ENCODE measurements around the gene TAF1A.

Gene TAF1A

GRCh38 chr1:222579316-222579715, 10.4 kb downstream of the TAF1A start:
- H3K4me3 ChIP-seq (ENCODE audit: low read depth, low read length): no peak overlapping the region
- TF ChIP-seq CTCF (IDR thresholded peaks at IDR 0.05; ENCODE audit: low read depth, low read length): no peak

- H3K4me3 ChIP-seq (ENCODE audit: low read depth, low read length): no peak overlapping the region
- no peak for TF ChIP-seq CTCF (IDR thresholded peaks at IDR 0.05; ENCODE audit: low read depth, low read length)
Measured at GRCh38 chr1:222570837-222571236, 18.9 kb downstream of the TAF1A start.

GRCh38 chr1:222561656-222562055, 28.1 kb downstream of the TAF1A start:
- no peak for TF ChIP-seq CTCF (IDR thresholded peaks at IDR 0.05; ENCODE audit: low read depth, low read length)
- no peak overlapping the region for H3K4me3 ChIP-seq (ENCODE audit: low read depth, low read length)

- TF ChIP-seq CTCF (IDR thresholded peaks at IDR 0.05; ENCODE audit: low read depth, low read length): no peak
- no peak overlapping the region for H3K4me3 ChIP-seq (ENCODE audit: low read depth, low read length)
Measured at GRCh38 chr1:222557574-222557973, 32.2 kb downstream of the TAF1A start.

GRCh38 chr1:222557148-222557547, 32.6 kb downstream of the TAF1A start:
- no peak overlapping the region for H3K4me3 ChIP-seq (ENCODE audit: low read depth, low read length)
- no peak for TF ChIP-seq CTCF (IDR thresholded peaks at IDR 0.05; ENCODE audit: low read depth, low read length)

- TF ChIP-seq CTCF (IDR thresholded peaks at IDR 0.05; ENCODE audit: low read depth, low read length): no peak
Measured at GRCh38 chr1:222555992-222556615, 33.6 kb downstream of the TAF1A start.

GRCh38 chr1:222554177-222554576, 35.6 kb downstream of the TAF1A start:
- no peak overlapping the region for H3K4me3 ChIP-seq (ENCODE audit: low read depth, low read length)
- TF ChIP-seq CTCF (IDR thresholded peaks at IDR 0.05; ENCODE audit: low read depth, low read length): no peak

More at GRCh38 chr1:222555992-222556615, 33.6 kb downstream of the TAF1A start:
- H3K4me3 ChIP-seq (ENCODE audit: low read depth, low read length): no peak overlapping the region
